ENCODE data around the gene GATAD2A.

GRCh38 chr19:19528721-19529490 is 123.4 kb downstream of the GATAD2A start, which contains the start of gene YJEFN3:
- TF ChIP-seq, protein P1, sequence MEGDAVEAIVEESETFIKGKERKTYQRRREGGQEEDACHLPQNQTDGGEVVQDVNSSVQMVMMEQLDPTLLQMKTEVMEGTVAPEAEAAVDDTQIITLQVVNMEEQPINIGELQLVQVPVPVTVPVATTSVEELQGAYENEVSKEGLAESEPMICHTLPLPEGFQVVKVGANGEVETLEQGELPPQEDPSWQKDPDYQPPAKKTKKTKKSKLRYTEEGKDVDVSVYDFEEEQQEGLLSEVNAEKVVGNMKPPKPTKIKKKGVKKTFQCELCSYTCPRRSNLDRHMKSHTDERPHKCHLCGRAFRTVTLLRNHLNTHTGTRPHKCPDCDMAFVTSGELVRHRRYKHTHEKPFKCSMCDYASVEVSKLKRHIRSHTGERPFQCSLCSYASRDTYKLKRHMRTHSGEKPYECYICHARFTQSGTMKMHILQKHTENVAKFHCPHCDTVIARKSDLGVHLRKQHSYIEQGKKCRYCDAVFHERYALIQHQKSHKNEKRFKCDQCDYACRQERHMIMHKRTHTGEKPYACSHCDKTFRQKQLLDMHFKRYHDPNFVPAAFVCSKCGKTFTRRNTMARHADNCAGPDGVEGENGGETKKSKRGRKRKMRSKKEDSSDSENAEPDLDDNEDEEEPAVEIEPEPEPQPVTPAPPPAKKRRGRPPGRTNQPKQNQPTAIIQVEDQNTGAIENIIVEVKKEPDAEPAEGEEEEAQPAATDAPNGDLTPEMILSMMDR (optimal IDR thresholded peaks at IDR 0.05 in 1 of 3, IDR thresholded peaks at IDR 0.05 in 1 of 3, conservative IDR thresholded peaks at IDR 0.05 in 1 of 3; ENCODE audit: extremely low read depth in 1 of 3, insufficient read depth in 2 of 3, low read length in 3 of 3) = no peak
- TF ChIP-seq EZH2 (IDR thresholded peaks at IDR 0.05; ENCODE audit: low read length) = no peak
